ENCODE results near the gene IARS2. TPM values are rescaled to one million over a fixed set of nuclear protein-coding genes. Genes with fewer than 3 reads are reported as not detected.
"Not testable (repeated sequence)": the region's sequence is repeated elsewhere in the genome, so short reads cannot be mapped to it uniquely, and the experiment has no call there.

The IARS2 gene
- total and polyA plus RNA-seq, 2 donors: 30.3 to 50.2 TPM

GRCh38 chr1:220156620-220157146, 62.8 kb downstream of the IARS2 start:
- Histone ChIP-seq H3K4me1 (ENCODE audit: control insufficient read depth in 2 of 2, insufficient read depth in 2 of 2, low read length in 2 of 2) (no peaks in the 10 kb centered on the region), H3K27me3 (ENCODE audit: control insufficient read depth in 2 of 2, insufficient read depth in 1 of 2, low read length in 1 of 2) (no peaks in the 10 kb centered on the region), H3K36me3 (ENCODE audit: control insufficient read depth in 2 of 2, insufficient read depth in 2 of 2, low read length in 1 of 2) (peaks cover 40 to 55% of the 10 kb centered on the region in 2 donors), H3K9me3 (ENCODE audit: control insufficient read depth in 2 of 2, insufficient read depth in 1 of 2, low read length in 1 of 2) (no peaks in the 10 kb centered on the region), H3K4me3 (ENCODE audit: low read length in 2 of 2) (no peak overlapping the region), H3K27ac (ENCODE audit: low read depth in 1 of 2, low read length in 1 of 2) (no peak overlapping the region)
- no peak for DNase-seq (ENCODE audit: low read depth in 6 of 9, low spot score in 9 of 9)
- 99% methylated on average over 4 of the region's 4 CpGs for WGBS

- H3K27me3 ChIP-seq (ENCODE audit: control insufficient read depth in 2 of 2, insufficient read depth in 1 of 2, low read length in 1 of 2): no peaks in the 10 kb centered on the region
- no peak for DNase-seq (ENCODE audit: low read depth in 6 of 9, low spot score in 9 of 9)
Measured at GRCh38 chr1:220157738-220158137, 63.8 kb downstream of the IARS2 start.

DNA sequence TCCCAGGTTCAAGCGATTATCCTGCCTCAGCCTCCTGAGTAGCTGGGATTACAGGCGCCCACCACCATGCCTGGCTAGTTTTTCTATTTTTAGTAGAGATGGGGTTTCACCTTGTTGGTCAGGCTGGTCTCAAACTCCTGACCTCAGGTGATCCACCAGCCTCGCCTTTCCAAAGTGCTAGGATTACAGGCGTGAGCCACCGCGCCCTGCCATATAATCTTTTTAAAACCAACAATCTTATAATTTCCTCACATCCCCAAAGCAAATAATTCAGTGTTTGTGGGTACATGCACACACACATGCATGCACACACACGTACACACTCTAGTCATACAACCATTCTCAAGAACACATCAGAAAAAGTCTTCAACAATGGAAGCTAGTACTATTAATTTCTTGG, 64.6 kb downstream of the IARS2 start:
- not testable (repeated sequence) for H3K27me3 ChIP-seq (ENCODE audit: control insufficient read depth in 2 of 2, insufficient read depth in 1 of 2, low read length in 1 of 2)

More at GRCh38 chr1:220157738-220158137, 63.8 kb downstream of the IARS2 start:
- Histone ChIP-seq H3K36me3 (ENCODE audit: control insufficient read depth in 2 of 2, insufficient read depth in 2 of 2, low read length in 1 of 2) (peaks cover 37 to 47% of the 10 kb centered on the region in 2 donors), H3K4me1 (ENCODE audit: control insufficient read depth in 2 of 2, insufficient read depth in 2 of 2, low read length in 2 of 2) (no peaks in the 10 kb centered on the region), H3K27ac (ENCODE audit: low read depth in 1 of 2, low read length in 1 of 2) (no peak overlapping the region), H3K9me3 (ENCODE audit: control insufficient read depth in 2 of 2, insufficient read depth in 1 of 2, low read length in 1 of 2) (no peaks in the 10 kb centered on the region), H3K4me3 (ENCODE audit: low read length in 2 of 2) (no peak overlapping the region)
- 92% methylated on average over 2 of the region's 2 CpGs for WGBS

DNA sequence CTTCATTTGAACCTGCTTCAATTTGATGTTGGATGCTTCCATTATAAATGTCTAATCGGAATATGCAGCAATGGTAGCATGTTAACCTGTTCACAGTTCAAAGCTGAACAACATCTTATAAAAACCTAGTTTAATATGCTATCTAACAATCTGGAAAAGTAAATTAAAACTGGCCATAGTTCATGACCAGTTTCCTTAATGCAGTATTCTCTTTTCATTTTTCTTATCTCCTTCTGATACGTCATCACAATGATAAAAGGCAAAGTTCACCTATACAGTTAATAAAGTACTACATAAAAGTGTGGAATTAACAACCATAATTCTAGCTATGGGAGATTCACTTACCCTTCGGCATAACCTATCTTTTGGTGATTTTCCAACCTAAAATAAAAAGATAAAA, 65.1 kb downstream of the IARS2 start:
- 98% methylated on average over 3 of the region's 3 CpGs for WGBS
- Histone ChIP-seq H3K27me3 (ENCODE audit: control insufficient read depth in 2 of 2, insufficient read depth in 1 of 2, low read length in 1 of 2) (no peaks in the 10 kb centered on the region), H3K36me3 (ENCODE audit: control insufficient read depth in 2 of 2, insufficient read depth in 2 of 2, low read length in 1 of 2) (peaks cover 33 to 50% of the 10 kb centered on the region in 2 donors), H3K4me3 (ENCODE audit: low read length in 2 of 2) (no peak overlapping the region), H3K4me1 (ENCODE audit: control insufficient read depth in 2 of 2, insufficient read depth in 2 of 2, low read length in 2 of 2) (no peaks in the 10 kb centered on the region), H3K9me3 (ENCODE audit: control insufficient read depth in 2 of 2, insufficient read depth in 1 of 2, low read length in 1 of 2) (no peaks in the 10 kb centered on the region), H3K27ac (ENCODE audit: low read depth in 1 of 2, low read length in 1 of 2) (no peak overlapping the region)
- no peak for DNase-seq (ENCODE audit: low read depth in 6 of 9, low spot score in 9 of 9)

More for the DNA sequence above, 64.6 kb downstream of the IARS2 start:
- not testable (repeated sequence) for H3K9me3 ChIP-seq (ENCODE audit: control insufficient read depth in 2 of 2, insufficient read depth in 1 of 2, low read length in 1 of 2); H3K4me3 ChIP-seq (ENCODE audit: low read length in 2 of 2); H3K4me1 ChIP-seq (ENCODE audit: control insufficient read depth in 2 of 2, insufficient read depth in 2 of 2, low read length in 2 of 2); DNase-seq (ENCODE audit: low read depth in 6 of 9, low spot score in 9 of 9); H3K27ac ChIP-seq (ENCODE audit: low read depth in 1 of 2, low read length in 1 of 2)
- WGBS: 98% methylated on average over 7 of the region's 7 CpGs
- H3K36me3 ChIP-seq (ENCODE audit: control insufficient read depth in 2 of 2, insufficient read depth in 2 of 2, low read length in 1 of 2): peaks cover 34 to 46% of the 10 kb centered on the region in 2 donors

DNA sequence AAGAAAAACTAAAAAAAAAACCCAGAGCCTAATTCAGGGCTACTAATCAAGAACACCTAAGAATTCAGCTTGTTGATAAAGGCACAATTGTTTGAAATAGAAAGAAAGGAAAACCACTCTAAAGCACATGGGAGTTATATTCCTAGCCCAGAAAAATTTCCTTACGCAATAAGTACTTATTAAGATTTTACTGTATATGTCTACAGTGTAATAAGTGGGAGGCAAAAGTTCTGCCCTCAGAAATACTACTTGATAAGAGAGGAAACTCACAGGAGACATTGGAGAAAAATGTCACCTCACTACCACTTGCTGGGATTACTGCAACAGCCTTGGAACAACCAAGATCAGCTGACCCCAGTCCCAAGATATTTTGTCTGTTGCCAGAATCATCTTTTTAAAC, 66.1 kb downstream of the IARS2 start:
- WGBS: 99% methylated on average over 1 of the region's 1 CpG
- no peaks in the 10 kb centered on the region for H3K9me3 ChIP-seq (ENCODE audit: control insufficient read depth in 2 of 2, insufficient read depth in 1 of 2, low read length in 1 of 2)
- no peak overlapping the region for H3K4me3 ChIP-seq (ENCODE audit: low read length in 2 of 2)
- DNase-seq (ENCODE audit: low read depth in 6 of 9, low spot score in 9 of 9): no peak
- no peaks in the 10 kb centered on the region for H3K4me1 ChIP-seq (ENCODE audit: control insufficient read depth in 2 of 2, insufficient read depth in 2 of 2, low read length in 2 of 2)
- no peak overlapping the region for H3K27ac ChIP-seq (ENCODE audit: low read depth in 1 of 2, low read length in 1 of 2)
- H3K36me3 ChIP-seq (ENCODE audit: control insufficient read depth in 2 of 2, insufficient read depth in 2 of 2, low read length in 1 of 2): peaks cover 28 to 49% of the 10 kb centered on the region in 2 donors
- H3K27me3 ChIP-seq (ENCODE audit: control insufficient read depth in 2 of 2, insufficient read depth in 1 of 2, low read length in 1 of 2): no peaks in the 10 kb centered on the region

GRCh38 chr1:220164116-220164515, 70.2 kb downstream of the IARS2 start:
- Histone ChIP-seq H3K27me3 (ENCODE audit: control insufficient read depth in 2 of 2, insufficient read depth in 1 of 2, low read length in 1 of 2) (no peaks in the 10 kb centered on the region), H3K9me3 (ENCODE audit: control insufficient read depth in 2 of 2, insufficient read depth in 1 of 2, low read length in 1 of 2) (no peaks in the 10 kb centered on the region), H3K4me1 (ENCODE audit: control insufficient read depth in 2 of 2, insufficient read depth in 2 of 2, low read length in 2 of 2) (no peaks in the 10 kb centered on the region), H3K4me3 (ENCODE audit: low read length in 2 of 2) (no peak overlapping the region), H3K36me3 (ENCODE audit: control insufficient read depth in 2 of 2, insufficient read depth in 2 of 2, low read length in 1 of 2) (peaks cover 15 to 45% of the 10 kb centered on the region in 2 donors), H3K27ac (ENCODE audit: low read depth in 1 of 2, low read length in 1 of 2) (no peak overlapping the region)
- DNase-seq (ENCODE audit: low read depth in 6 of 9, low spot score in 9 of 9): no peak
- 98% methylated on average over 1 of the region's 1 CpG for WGBS

DNA sequence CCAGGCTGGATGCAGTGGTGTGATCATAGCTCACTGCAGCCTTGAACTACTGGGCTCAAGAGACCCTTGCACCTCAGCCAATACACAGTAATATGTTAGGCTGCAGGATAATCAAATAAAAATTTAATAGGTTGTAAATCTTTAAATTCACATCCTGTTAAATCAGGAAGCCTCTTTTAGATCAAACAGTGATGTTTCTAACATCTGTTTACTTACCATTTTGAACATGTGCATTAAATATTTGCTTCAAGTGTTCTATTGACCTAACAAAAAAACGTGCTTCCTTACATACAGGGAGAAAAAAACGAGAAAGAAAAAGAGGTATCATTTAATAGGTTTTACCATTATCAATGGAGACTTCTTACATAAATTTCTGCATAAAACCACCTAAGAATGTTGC, 70.6 kb downstream of the IARS2 start:
- DNase-seq (ENCODE audit: low read depth in 6 of 9, low spot score in 9 of 9): no peak
- WGBS: 96% methylated on average over 2 of the region's 2 CpGs
- peaks cover 15 to 47% of the 10 kb centered on the region in 2 donors for H3K36me3 ChIP-seq (ENCODE audit: control insufficient read depth in 2 of 2, insufficient read depth in 2 of 2, low read length in 1 of 2)

GRCh38 chr1:220166853-220167252, 72.9 kb downstream of the IARS2 start:
- no peak for DNase-seq (ENCODE audit: low read depth in 6 of 9, low spot score in 9 of 9)
- 98% methylated on average over 4 of the region's 4 CpGs for WGBS
- Histone ChIP-seq H3K4me1 (ENCODE audit: control insufficient read depth in 2 of 2, insufficient read depth in 2 of 2, low read length in 2 of 2) (no peaks in the 10 kb centered on the region), H3K9me3 (ENCODE audit: control insufficient read depth in 2 of 2, insufficient read depth in 1 of 2, low read length in 1 of 2) (no peaks in the 10 kb centered on the region), H3K27ac (ENCODE audit: low read depth in 1 of 2, low read length in 1 of 2) (no peak overlapping the region), H3K27me3 (ENCODE audit: control insufficient read depth in 2 of 2, insufficient read depth in 1 of 2, low read length in 1 of 2) (no peaks in the 10 kb centered on the region), H3K36me3 (ENCODE audit: control insufficient read depth in 2 of 2, insufficient read depth in 2 of 2, low read length in 1 of 2) (peaks cover 24 to 63% of the 10 kb centered on the region in 2 donors), H3K4me3 (ENCODE audit: low read length in 2 of 2) (no peak overlapping the region)

More for the DNA sequence above, 70.6 kb downstream of the IARS2 start:
- no peaks in the 10 kb centered on the region for H3K4me1 ChIP-seq (ENCODE audit: control insufficient read depth in 2 of 2, insufficient read depth in 2 of 2, low read length in 2 of 2)
- no peaks in the 10 kb centered on the region for H3K27me3 ChIP-seq (ENCODE audit: control insufficient read depth in 2 of 2, insufficient read depth in 1 of 2, low read length in 1 of 2)
- H3K9me3 ChIP-seq (ENCODE audit: control insufficient read depth in 2 of 2, insufficient read depth in 1 of 2, low read length in 1 of 2): no peaks in the 10 kb centered on the region
- H3K27ac ChIP-seq (ENCODE audit: low read depth in 1 of 2, low read length in 1 of 2): no peak overlapping the region
- no peak overlapping the region for H3K4me3 ChIP-seq (ENCODE audit: low read length in 2 of 2)

- WGBS: 98% methylated on average over 4 of the region's 4 CpGs
- H3K9me3 ChIP-seq (ENCODE audit: control insufficient read depth in 2 of 2, insufficient read depth in 1 of 2, low read length in 1 of 2); H3K4me3 ChIP-seq (ENCODE audit: low read length in 2 of 2); DNase-seq (ENCODE audit: low read depth in 6 of 9, low spot score in 9 of 9); H3K4me1 ChIP-seq (ENCODE audit: control insufficient read depth in 2 of 2, insufficient read depth in 2 of 2, low read length in 2 of 2); H3K27ac ChIP-seq (ENCODE audit: low read depth in 1 of 2, low read length in 1 of 2); H3K27me3 ChIP-seq (ENCODE audit: control insufficient read depth in 2 of 2, insufficient read depth in 1 of 2, low read length in 1 of 2): not testable (repeated sequence)
- peaks cover 32 to 60% of the 10 kb centered on the region in 2 donors for H3K36me3 ChIP-seq (ENCODE audit: control insufficient read depth in 2 of 2, insufficient read depth in 2 of 2, low read length in 1 of 2)
Measured at GRCh38 chr1:220169887-220170286, 76.0 kb downstream of the IARS2 start.

Data from thymus (tissue), 11 donors.